ENCODE data around the gene TRPM1. TPM values are rescaled to one million over a fixed set of nuclear protein-coding genes. Genes with fewer than 3 reads are reported as not detected.

Gene TRPM1
- total and polyA plus RNA-seq, 4 experiments from 2014 or later: not detected

- no peaks in the 10 kb centered on the region for H3K4me1 ChIP-seq (ENCODE audit: insufficient read depth, low read length)
- ChIA-PET CTCF (ENCODE audit: partially characterized antibody) (no interaction called here), POLR2A (ENCODE audit: partially characterized antibody) (no interaction called here)
- H3K36me3 Mint-ChIP-seq: no peaks in the 10 kb centered on the region
- H3K27ac Mint-ChIP-seq: no peak overlapping the region
- no peak overlapping the region for H3K27ac ChIP-seq (ENCODE audit: low read depth, low read length)
- no peak for DNase-seq
- H3K36me3 ChIP-seq (ENCODE audit: insufficient read depth, low read length): no peaks in the 10 kb centered on the region
- no peaks in the 10 kb centered on the region for H3K4me1 Mint-ChIP-seq
- no peaks in the 10 kb centered on the region for H3K27me3 ChIP-seq (ENCODE audit: insufficient read depth, low read length)
- H3K9me3 ChIP-seq (ENCODE audit: control insufficient read depth in 1 of 2, low read length in 2 of 2): no peaks in the 10 kb centered on the region
- no peak overlapping the region for H3K4me3 Mint-ChIP-seq
- peaks cover 2 to 11% of the 10 kb centered on the region in 2 donors for H3K27me3 Mint-ChIP-seq
- H3K9me3 Mint-ChIP-seq: peaks cover 0 to 4% (median 0%) of the 10 kb centered on the region in 8 donors
- no peak overlapping the region for H3K4me3 ChIP-seq (ENCODE audit: low read length in 2 of 2)
- intact Hi-C loops (cut with micrococcal nuclease): no loop called here
Measured at GRCh38 chr15:31100738-31101137, 787 bp downstream of the TRPM1 start.

- intact Hi-C loops (cut with micrococcal nuclease): no loop called here
- Histone ChIP-seq H3K27me3 (ENCODE audit: insufficient read depth, low read length) (no peaks in the 10 kb centered on the region), H3K27ac (ENCODE audit: low read depth, low read length) (no peak overlapping the region), H3K9me3 (ENCODE audit: control insufficient read depth in 1 of 2, low read length in 2 of 2) (no peaks in the 10 kb centered on the region), H3K4me1 (ENCODE audit: insufficient read depth, low read length) (no peaks in the 10 kb centered on the region), H3K4me3 (ENCODE audit: low read length in 2 of 2) (no peak overlapping the region), H3K36me3 (ENCODE audit: insufficient read depth, low read length) (no peaks in the 10 kb centered on the region)
- Mint-ChIP-seq H3K4me1 (no peaks in the 10 kb centered on the region), H3K36me3 (no peaks in the 10 kb centered on the region), H3K27me3 (peaks cover 2 to 12% of the 10 kb centered on the region in 2 donors), H3K4me3 (no peak overlapping the region), H3K9me3 (peaks cover 0 to 4% (median 0%) of the 10 kb centered on the region in 8 donors), H3K27ac (no peak overlapping the region)
- POLR2A ChIA-PET (ENCODE audit: partially characterized antibody): no interaction called here
- no peak for DNase-seq
- CTCF ChIA-PET (ENCODE audit: partially characterized antibody): interaction anchor here (2.7 kb wide), 1 partner anchor 30 kb away, joined by 7 read pairs; no protein-coding TSS in a partner anchor
Measured at GRCh38 chr15:31098953-31099740, 2.4 kb downstream of the TRPM1 start.

GRCh38 chr15:31098491-31098917 is 3.0 kb downstream of the TRPM1 start:
- Histone ChIP-seq H3K4me1 (ENCODE audit: insufficient read depth, low read length) (no peaks in the 10 kb centered on the region), H3K27me3 (ENCODE audit: insufficient read depth, low read length) (no peaks in the 10 kb centered on the region), H3K27ac (ENCODE audit: low read depth, low read length) (no peak overlapping the region), H3K36me3 (ENCODE audit: insufficient read depth, low read length) (no peaks in the 10 kb centered on the region), H3K9me3 (ENCODE audit: control insufficient read depth in 1 of 2, low read length in 2 of 2) (no peaks in the 10 kb centered on the region), H3K4me3 (ENCODE audit: low read length in 2 of 2) (no peak overlapping the region)
- H3K36me3 Mint-ChIP-seq: no peaks in the 10 kb centered on the region
- CTCF ChIA-PET (ENCODE audit: partially characterized antibody): interaction anchor here (2.7 kb wide), 1 partner anchor 30 kb away, joined by 7 read pairs; no protein-coding TSS in a partner anchor
- no peak overlapping the region for H3K27ac Mint-ChIP-seq
- POLR2A ChIA-PET (ENCODE audit: partially characterized antibody): no interaction called here
- peaks cover 2 to 10% of the 10 kb centered on the region in 2 donors for H3K27me3 Mint-ChIP-seq
- intact Hi-C loops (cut with micrococcal nuclease): no loop called here
- DNase-seq: no peak
- H3K4me1 Mint-ChIP-seq: no peaks in the 10 kb centered on the region
- H3K4me3 Mint-ChIP-seq: no peak overlapping the region
- H3K9me3 Mint-ChIP-seq: peaks cover 0 to 2% (median 0%) of the 10 kb centered on the region in 8 donors

- no peaks in the 10 kb centered on the region for H3K4me1 Mint-ChIP-seq
- Histone ChIP-seq H3K36me3 (ENCODE audit: insufficient read depth, low read length) (no peaks in the 10 kb centered on the region), H3K27ac (ENCODE audit: low read depth, low read length) (no peak overlapping the region), H3K9me3 (ENCODE audit: control insufficient read depth in 1 of 2, low read length in 2 of 2) (no peaks in the 10 kb centered on the region), H3K27me3 (ENCODE audit: insufficient read depth, low read length) (no peaks in the 10 kb centered on the region), H3K4me3 (ENCODE audit: low read length in 2 of 2) (no peak overlapping the region), H3K4me1 (ENCODE audit: insufficient read depth, low read length) (no peaks in the 10 kb centered on the region)
- no peaks in the 10 kb centered on the region for H3K36me3 Mint-ChIP-seq
- POLR2A ChIA-PET (ENCODE audit: partially characterized antibody): no interaction called here
- H3K4me3 Mint-ChIP-seq: no peak overlapping the region
- H3K27me3 Mint-ChIP-seq: peaks cover 5 to 8% of the 10 kb centered on the region in 2 donors
- intact Hi-C loops (cut with micrococcal nuclease): no loop called here
- no peak for DNase-seq
- H3K9me3 Mint-ChIP-seq: peaks cover 0 to 2% (median 0%) of the 10 kb centered on the region in 8 donors
- CTCF ChIA-PET (ENCODE audit: partially characterized antibody): interaction anchor here (2.7 kb wide), 1 partner anchor 32 kb away, joined by 7 read pairs; no protein-coding TSS in a partner anchor
- H3K27ac Mint-ChIP-seq: no peak overlapping the region
Measured at GRCh38 chr15:31096563-31096962, 5.0 kb downstream of the TRPM1 start.

- Histone ChIP-seq H3K36me3 (ENCODE audit: insufficient read depth, low read length) (no peaks in the 10 kb centered on the region), H3K27me3 (ENCODE audit: insufficient read depth, low read length) (no peaks in the 10 kb centered on the region), H3K9me3 (ENCODE audit: control insufficient read depth in 1 of 2, low read length in 2 of 2) (no peaks in the 10 kb centered on the region), H3K4me1 (ENCODE audit: insufficient read depth, low read length) (no peaks in the 10 kb centered on the region), H3K4me3 (ENCODE audit: low read length in 2 of 2) (no peak overlapping the region), H3K27ac (ENCODE audit: low read depth, low read length) (no peak overlapping the region)
- ChIA-PET POLR2A (ENCODE audit: partially characterized antibody) (no interaction called here), CTCF (ENCODE audit: partially characterized antibody) (interaction anchor here (0.9 kb wide), 1 partner anchor 38 kb away, joined by 3 read pairs; no protein-coding TSS in a partner anchor)
- H3K4me1 Mint-ChIP-seq: no peaks in the 10 kb centered on the region
- no peaks in the 10 kb centered on the region for H3K36me3 Mint-ChIP-seq
- peaks cover 1 to 3% of the 10 kb centered on the region in 2 donors for H3K27me3 Mint-ChIP-seq
- no peak overlapping the region for H3K4me3 Mint-ChIP-seq
- H3K27ac Mint-ChIP-seq: no peak overlapping the region
- no peak for DNase-seq
- no peaks in the 10 kb centered on the region for H3K9me3 Mint-ChIP-seq
- intact Hi-C loops (cut with micrococcal nuclease): no loop called here
Measured at GRCh38 chr15:31091481-31091880, 10.0 kb downstream of the TRPM1 start.

GRCh38 chr15:31090766-31091165 is 10.8 kb downstream of the TRPM1 start:
- H3K36me3 ChIP-seq (ENCODE audit: insufficient read depth, low read length): no peaks in the 10 kb centered on the region
- Mint-ChIP-seq H3K27ac (no peak overlapping the region), H3K9me3 (no peaks in the 10 kb centered on the region), H3K4me3 (no peak overlapping the region), H3K36me3 (no peaks in the 10 kb centered on the region), H3K4me1 (no peaks in the 10 kb centered on the region), H3K27me3 (peaks cover 1 to 3% of the 10 kb centered on the region in 2 donors)
- DNase-seq: no peak
- no peak overlapping the region for H3K27ac ChIP-seq (ENCODE audit: low read depth, low read length)
- no peaks in the 10 kb centered on the region for H3K4me1 ChIP-seq (ENCODE audit: insufficient read depth, low read length)
- H3K9me3 ChIP-seq (ENCODE audit: control insufficient read depth in 1 of 2, low read length in 2 of 2): no peaks in the 10 kb centered on the region
- CTCF ChIA-PET (ENCODE audit: partially characterized antibody): interaction anchor here (0.9 kb wide), 1 partner anchor 39 kb away, joined by 3 read pairs; no protein-coding TSS in a partner anchor
- POLR2A ChIA-PET (ENCODE audit: partially characterized antibody): no interaction called here
- intact Hi-C loops (cut with micrococcal nuclease): no loop called here
- no peak overlapping the region for H3K4me3 ChIP-seq (ENCODE audit: low read length in 2 of 2)
- no peaks in the 10 kb centered on the region for H3K27me3 ChIP-seq (ENCODE audit: insufficient read depth, low read length)

GRCh38 chr15:31089368-31090047 is 12.0 kb downstream of the TRPM1 start:
- intact Hi-C loops (cut with micrococcal nuclease): no loop called here
- H3K4me3 ChIP-seq (ENCODE audit: low read length in 2 of 2): no peak overlapping the region
- Mint-ChIP-seq H3K9me3 (no peaks in the 10 kb centered on the region), H3K4me3 (no peak overlapping the region), H3K4me1 (no peaks in the 10 kb centered on the region), H3K27ac (no peak overlapping the region), H3K27me3 (peaks cover 2 to 3% of the 10 kb centered on the region in 2 donors), H3K36me3 (no peaks in the 10 kb centered on the region)
- H3K27ac ChIP-seq (ENCODE audit: low read depth, low read length): no peak overlapping the region
- ChIA-PET CTCF (ENCODE audit: partially characterized antibody) (no interaction called here), POLR2A (ENCODE audit: partially characterized antibody) (no interaction called here)
- H3K27me3 ChIP-seq (ENCODE audit: insufficient read depth, low read length): no peaks in the 10 kb centered on the region
- H3K36me3 ChIP-seq (ENCODE audit: insufficient read depth, low read length): no peaks in the 10 kb centered on the region
- no peaks in the 10 kb centered on the region for H3K4me1 ChIP-seq (ENCODE audit: insufficient read depth, low read length)
- DNase-seq: no peak
- H3K9me3 ChIP-seq (ENCODE audit: control insufficient read depth in 1 of 2, low read length in 2 of 2): no peaks in the 10 kb centered on the region
